Fibroblast of lung (primary cell): ENCODE data around the gene CDC42SE2. TPM values are rescaled to one million over a fixed set of nuclear protein-coding genes. Genes with fewer than 3 reads are reported as not detected.

Experiments used
- DNase-seq, 2 donors: peaks; one replicate each; pipeline versions ENCODE4 v3.0.0 to v3.0.0-alpha.2; 2010; ENCODE audit warnings: low read depth in 2 of 2
- H2AFZ ChIP-seq: 2 replicates; pipeline ENCODE4 v1.5.1; 2012; ENCODE audit warnings: low read length, control low read depth, inconsistent platforms
- H3K27ac ChIP-seq: 2 replicates; pipeline ENCODE4 v1.5.1; 2011; ENCODE audit warnings: low read length, control low read depth; ENCODE audit not compliant: insufficient read depth
- H3K27me3 ChIP-seq: 2 replicates; pipeline ENCODE4 v1.5.1; 2011; ENCODE audit warnings: mild to moderate bottlenecking, low read length; ENCODE audit not compliant: control insufficient read depth, insufficient read depth
- H3K36me3 ChIP-seq: 2 replicates; pipeline ENCODE4 v1.5.1; 2011; ENCODE audit warnings: low read length; ENCODE audit not compliant: control insufficient read depth, insufficient read depth
- H3K4me1 ChIP-seq: 2 replicates; pipeline ENCODE4 v1.5.1; 2011; ENCODE audit warnings: low read length; ENCODE audit not compliant: control insufficient read depth, insufficient read depth; ENCODE audit errors: extremely low read depth
- H3K4me2 ChIP-seq: 2 replicates; pipeline ENCODE4 v1.5.1; 2011; ENCODE audit warnings: low read length, control low read depth; ENCODE audit not compliant: insufficient read depth; ENCODE audit errors: extremely low read depth
- H3K4me3 ChIP-seq, 4 experiments: fragments of 200-600 bp in 1 of 4; sonication (generic) in 1 of 4; replicated peaks in 1 of 4; 2 replicates each; pipeline ENCODE4 v1.5.1; 2011 to 2016; ENCODE audit warnings: low read length in 4 of 4, low read depth in 3 of 4, mild to moderate bottlenecking in 3 of 4, control low read depth in 2 of 4, inconsistent platforms in 1 of 4, mixed read lengths in 1 of 4; ENCODE audit not compliant: insufficient read depth in 1 of 4; ENCODE audit errors: control extremely low read depth in 1 of 4
- H3K79me2 ChIP-seq: 2 replicates; pipeline ENCODE4 v1.5.1; 2012; ENCODE audit warnings: mild to moderate bottlenecking, low read length, inconsistent platforms; ENCODE audit not compliant: control insufficient read depth, insufficient read depth
- H3K9ac ChIP-seq: 2 replicates; pipeline ENCODE4 v1.5.1; 2011; ENCODE audit warnings: mild to moderate bottlenecking, low read length, control low read depth; ENCODE audit not compliant: insufficient read depth
- H3K9me3 ChIP-seq: 2 replicates; pipeline ENCODE4 v1.5.1; 2012; ENCODE audit warnings: low read depth, low read length; ENCODE audit not compliant: control insufficient read depth, insufficient read depth
- H4K20me1 ChIP-seq: 2 replicates; pipeline ENCODE4 v1.5.1; 2011; ENCODE audit warnings: low read length; ENCODE audit not compliant: control insufficient read depth, insufficient read depth; ENCODE audit errors: extremely low read depth
- CTCF ChIP-seq, 2 donors: IDR thresholded peaks in 1 of 2; conservative IDR thresholded peaks in 1 of 2; 1 replicate in 1 of 2; 2 replicates in 1 of 2; pipeline ENCODE4 v1.5.1; 2011 to 2012; ENCODE audit warnings: low read length in 2 of 2, control low read depth in 1 of 2, inconsistent platforms in 1 of 2, low read depth in 1 of 2, mild to moderate bottlenecking in 1 of 2
- EZH2 ChIP-seq: IDR thresholded peaks from 2 replicates; pipeline ENCODE4 v1.5.1; 2012; ENCODE audit warnings: low read length, control low read depth, mild to moderate bottlenecking; ENCODE audit errors: missing control alignments
- polyA plus RNA-seq, 2 donors: library from polyadenylated mRNA; depleted of rRNA in 1 of 2; stranded (reverse) in 1 of 2; unstranded in 1 of 2; fragments of >200 nt; gene quantifications; 2 replicates each; pipeline ENCODE4 v1.2.1, GENCODE V29; 2011 to 2012; ENCODE audit warnings: missing spikeins in 1 of 2
- total RNA-seq: library from RNA; depleted of rRNA; stranded (reverse); fragments of >200 nt; gene quantifications from 2 replicates; pipeline ENCODE4 v1.2.1, GENCODE V29; 2014

Gene CDC42SE2
- total and polyA plus RNA-seq, 2 donors (not counting 1 experiment from before 2014, with no cell fraction given) = 26.1 to 26.5 TPM

- Histone ChIP-seq H3K4me2 (peak overlapping the region; percentile 30), H3K9ac (no peak overlapping the region)
Measured at GRCh38 chr5:131265311-131265803, 1.5 kb downstream of the CDC42SE2 start.

DNA sequence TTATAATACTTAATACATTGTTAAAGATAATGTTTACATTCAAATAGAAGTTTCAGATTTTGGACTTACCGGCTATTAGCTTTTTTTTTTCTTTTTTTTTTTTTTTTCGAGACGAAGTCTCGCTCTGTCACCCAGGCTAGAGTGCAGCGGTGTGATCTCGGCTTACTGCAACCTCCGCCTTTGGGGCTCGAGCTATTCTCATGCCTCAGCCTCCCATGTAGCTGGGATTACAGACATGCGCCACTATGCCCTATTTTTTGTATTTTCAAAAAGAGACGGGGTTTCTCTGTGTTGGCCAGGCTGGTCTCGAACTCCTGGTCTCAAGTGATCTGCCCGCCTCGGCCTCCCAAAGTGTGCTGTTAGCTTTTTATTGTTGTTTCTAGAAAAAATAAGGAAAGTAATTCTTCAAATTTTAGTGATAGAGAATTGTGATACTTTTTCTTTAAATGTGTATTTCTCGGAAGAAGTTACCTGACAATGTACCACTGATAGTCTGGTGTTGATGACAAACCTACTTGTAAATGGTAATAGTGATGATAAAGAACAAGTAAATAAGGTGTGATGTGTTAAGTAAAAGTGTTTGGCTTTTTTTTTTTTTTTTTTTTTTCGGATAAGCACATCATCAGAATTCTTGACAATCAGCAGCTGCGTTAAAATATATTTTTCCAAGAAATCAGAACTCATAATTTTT is 2.7 kb downstream of the CDC42SE2 start:
- no peaks in the 10 kb centered on the region for H3K27me3 ChIP-seq

More at GRCh38 chr5:131265311-131265803, 1.5 kb downstream of the CDC42SE2 start:
- Histone ChIP-seq H3K4me3 (peak overlapping the region; percentile 72 to 94 (median 92)), H3K27ac (no peak overlapping the region), H3K27me3 (no peaks in the 10 kb centered on the region), H2AFZ (no peak overlapping the region), H3K9me3 (no peaks in the 10 kb centered on the region), H3K4me1 (no peaks in the 10 kb centered on the region), H4K20me1 (no peaks in the 10 kb centered on the region), H3K36me3 (no peaks in the 10 kb centered on the region), H3K79me2 (peaks cover 48% of the 10 kb centered on the region)
- peak; percentile 23 to 36 for DNase-seq
- TF ChIP-seq EZH2 (no peak), CTCF (conservative IDR thresholded peaks at IDR 0.05 in 1 of 2, IDR thresholded peaks at IDR 0.05 in 1 of 2; ENCODE audit: low read depth in 1 of 2, low read length in 2 of 2) (peak; percentile 17 to 42)

GRCh38 chr5:131268758-131269370 is 5.0 kb downstream of the CDC42SE2 start:
- TF ChIP-seq EZH2 = no peak
- TF ChIP-seq CTCF (conservative IDR thresholded peaks at IDR 0.05 in 1 of 2, IDR thresholded peaks at IDR 0.05 in 1 of 2; ENCODE audit: low read depth in 1 of 2, low read length in 2 of 2) = no peak
- no peak overlapping the region for H3K27ac ChIP-seq
- no peaks in the 10 kb centered on the region for H3K36me3 ChIP-seq
- peaks cover 2% of the 10 kb centered on the region for H3K4me1 ChIP-seq
- no peaks in the 10 kb centered on the region for H4K20me1 ChIP-seq
- peak; percentile 35 to 38 for DNase-seq
- H3K4me3 ChIP-seq = no peak overlapping the region
- no peaks in the 10 kb centered on the region for H3K9me3 ChIP-seq
- H3K79me2 ChIP-seq = peaks cover 65% of the 10 kb centered on the region
- no peak overlapping the region for H3K9ac ChIP-seq
- H2AFZ ChIP-seq = no peak overlapping the region
- H3K4me2 ChIP-seq = no peak overlapping the region
- H3K27me3 ChIP-seq = no peaks in the 10 kb centered on the region

More for the DNA sequence above, 2.7 kb downstream of the CDC42SE2 start:
- H3K27ac ChIP-seq = no peak overlapping the region
- TF ChIP-seq EZH2 = no peak
- no peaks in the 10 kb centered on the region for H4K20me1 ChIP-seq
- no peaks in the 10 kb centered on the region for H3K36me3 ChIP-seq
- no peak for DNase-seq
- no peak overlapping the region for H3K4me3 ChIP-seq
- no peak overlapping the region for H3K4me2 ChIP-seq
- H3K9ac ChIP-seq = no peak overlapping the region
- H3K9me3 ChIP-seq = no peaks in the 10 kb centered on the region
- peaks cover 56% of the 10 kb centered on the region for H3K79me2 ChIP-seq
- no peak overlapping the region for H2AFZ ChIP-seq
- peaks cover 2% of the 10 kb centered on the region for H3K4me1 ChIP-seq
